ENCODE measurements around the gene UHRF1.
"Not testable (repeated sequence)": the region's sequence is repeated elsewhere in the genome, so short reads cannot be mapped to it uniquely, and the experiment has no call there.

Gene UHRF1

DNA sequence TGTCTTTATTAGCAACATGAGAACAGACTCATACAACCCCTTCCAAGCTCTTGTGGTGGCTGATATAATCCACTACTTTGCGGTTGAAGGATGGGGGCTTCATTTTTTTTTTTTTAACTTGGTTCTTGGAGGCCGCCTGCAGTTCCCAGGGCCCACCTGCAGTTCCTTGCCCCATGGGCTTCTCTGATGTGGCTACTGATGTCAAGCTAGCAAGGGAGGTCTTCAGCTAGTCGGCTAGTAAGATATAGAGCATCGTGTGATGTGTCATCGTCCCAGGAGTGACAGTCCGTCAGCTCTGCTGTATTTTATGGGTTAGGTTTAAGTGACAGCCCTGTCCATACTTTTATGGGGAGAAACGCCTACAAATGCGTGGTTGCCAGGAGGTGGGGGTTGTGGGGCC lies 26.1 kb downstream of the UHRF1 start:
- DNase-seq (ENCODE audit: low read depth, low spot score), result no peak

DNA sequence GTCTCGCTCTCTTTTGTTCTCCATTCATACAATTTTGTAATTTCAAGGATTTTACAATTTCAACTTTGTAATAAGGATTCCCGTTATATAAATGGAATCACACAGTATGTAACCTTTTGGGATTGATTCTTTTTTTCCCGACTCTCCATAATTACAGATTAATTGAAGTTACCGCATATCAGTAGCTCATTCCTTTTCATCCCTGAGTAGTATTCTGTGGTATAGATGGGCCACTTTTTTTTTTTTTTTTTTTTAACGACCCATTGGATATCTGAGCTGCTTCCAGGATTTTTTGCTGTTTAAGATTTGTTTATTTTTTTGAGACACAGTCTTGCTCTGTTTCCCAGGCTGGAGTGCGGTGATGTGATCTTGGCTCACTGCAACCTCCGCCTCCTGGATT lies 27.8 kb downstream of the UHRF1 start:
- DNase-seq (ENCODE audit: low read depth, low spot score), result no peak

DNA sequence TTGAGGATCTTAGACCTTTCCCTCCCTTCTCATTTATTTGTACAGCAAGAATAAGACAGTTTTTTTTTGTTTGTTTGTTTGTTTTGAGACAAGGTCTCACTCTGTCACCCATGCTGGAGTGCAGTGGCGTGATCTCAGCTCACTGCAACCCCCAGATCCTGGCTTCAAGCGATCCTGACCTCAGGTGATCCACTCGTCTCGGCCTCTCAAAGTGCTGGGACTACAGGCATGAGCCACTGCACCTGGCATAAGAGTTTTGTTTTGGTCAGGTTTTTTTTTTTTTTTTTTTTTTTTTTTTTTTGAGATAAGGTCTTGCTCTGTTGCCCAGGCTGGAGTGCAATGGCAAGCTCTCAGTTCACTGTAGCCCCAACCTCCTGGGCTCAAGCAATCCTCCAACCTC lies 29.2 kb downstream of the UHRF1 start:
- DNase-seq (ENCODE audit: low read depth, low spot score), result not testable (repeated sequence)

DNA sequence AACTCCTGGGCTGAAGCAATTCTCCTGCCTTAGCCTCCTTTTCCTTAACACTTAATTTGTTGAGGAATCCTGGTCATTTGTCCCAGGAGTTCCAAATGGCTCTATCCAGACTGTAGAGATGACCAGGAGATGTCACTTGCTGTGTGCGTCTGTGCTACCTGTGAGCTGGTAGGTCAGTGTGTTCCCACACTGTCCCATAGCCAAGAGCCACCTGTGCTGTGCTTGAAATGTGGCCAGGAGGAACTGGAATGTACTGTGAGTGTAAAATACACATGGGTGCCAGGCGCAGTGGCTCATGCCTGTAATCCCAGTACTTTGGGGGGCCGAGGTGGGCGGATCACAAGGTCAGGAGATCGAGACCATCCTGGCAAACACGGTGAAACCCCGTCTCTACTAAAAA lies 30.2 kb downstream of the UHRF1 start:
- no peak for DNase-seq (ENCODE audit: low read depth, low spot score)

DNA sequence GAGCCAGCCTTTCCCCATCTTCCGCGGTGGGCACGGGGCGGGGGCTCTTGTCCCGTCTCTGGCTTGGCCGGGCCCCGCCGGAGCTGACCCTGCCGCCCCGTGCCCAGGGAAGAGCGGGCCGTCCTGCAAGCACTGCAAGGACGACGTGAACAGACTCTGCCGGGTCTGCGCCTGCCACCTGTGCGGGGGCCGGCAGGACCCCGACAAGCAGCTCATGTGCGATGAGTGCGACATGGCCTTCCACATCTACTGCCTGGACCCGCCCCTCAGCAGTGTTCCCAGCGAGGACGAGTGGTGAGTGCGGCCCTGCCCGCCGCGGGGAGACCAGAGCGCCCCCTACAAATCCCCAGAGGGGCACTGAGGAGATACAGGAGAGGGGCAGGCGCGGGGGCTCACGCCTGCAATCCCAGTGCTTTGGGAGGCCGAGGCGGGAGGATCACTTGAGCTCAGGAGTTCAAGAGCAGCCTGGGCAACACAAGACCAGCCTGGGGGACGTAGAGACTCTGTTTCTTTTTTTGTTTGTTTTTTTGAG lies 32.4 kb downstream of the UHRF1 start:
- DNase-seq (ENCODE audit: low read depth, low spot score), result not testable (repeated sequence)

DNA sequence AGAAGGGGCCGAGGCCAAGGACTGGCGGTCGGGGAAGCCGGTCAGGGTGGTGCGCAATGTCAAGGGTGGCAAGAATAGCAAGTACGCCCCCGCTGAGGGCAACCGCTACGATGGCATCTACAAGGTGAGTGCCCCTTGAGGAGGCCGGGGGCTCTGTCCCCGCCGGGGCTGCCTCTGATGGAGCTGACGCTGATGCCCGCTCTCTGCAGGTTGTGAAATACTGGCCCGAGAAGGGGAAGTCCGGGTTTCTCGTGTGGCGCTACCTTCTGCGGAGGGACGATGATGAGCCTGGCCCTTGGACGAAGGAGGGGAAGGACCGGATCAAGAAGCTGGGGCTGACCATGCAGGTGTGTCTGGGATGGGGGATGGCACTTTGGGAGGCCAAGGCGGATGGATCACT lies 41.3 kb downstream of the UHRF1 start:
- DNase-seq (ENCODE audit: low read depth, low spot score), result not testable (repeated sequence)

DNA sequence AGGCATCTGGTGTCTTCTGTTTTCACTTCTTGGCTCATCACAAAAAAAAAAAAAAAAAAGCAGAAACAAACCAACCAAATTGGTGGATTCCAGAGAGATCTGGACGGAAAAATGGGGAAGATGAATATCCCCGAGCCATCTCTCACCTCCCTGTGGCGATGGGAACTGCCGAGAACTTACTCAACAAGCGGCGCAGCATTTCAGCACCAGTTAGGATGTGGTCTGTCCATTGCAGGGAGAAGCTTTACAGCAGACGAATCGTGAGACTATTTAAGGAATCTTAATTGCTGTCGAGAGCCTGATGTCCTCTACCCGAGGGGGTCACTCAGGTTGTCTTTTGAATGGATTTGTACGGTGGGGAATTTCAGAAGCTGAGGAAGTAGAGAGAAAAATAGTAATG lies 42.4 kb downstream of the UHRF1 start:
- DNase-seq (ENCODE audit: low read depth, low spot score), result no peak

DNA sequence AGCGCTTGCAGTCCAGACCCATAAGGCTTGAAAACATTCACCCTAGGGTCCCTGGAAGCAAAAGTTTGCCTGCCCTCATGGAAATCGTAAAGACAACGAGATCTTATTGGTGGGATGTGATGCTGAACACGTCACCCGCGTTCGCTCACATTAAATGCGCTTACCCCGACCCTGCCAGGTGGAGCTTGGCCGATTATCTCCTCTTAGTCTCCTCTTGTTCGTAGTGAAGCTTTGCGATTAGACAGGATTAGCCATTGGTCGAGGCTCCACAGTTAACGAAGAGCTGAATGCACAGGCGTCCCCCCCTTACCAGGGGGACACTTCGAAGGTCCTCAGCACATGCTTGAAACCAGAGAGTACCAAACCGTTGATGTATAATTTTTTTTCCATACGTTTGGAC lies 43.6 kb downstream of the UHRF1 start:
- no peak for DNase-seq (ENCODE audit: low read depth, low spot score)

DNA sequence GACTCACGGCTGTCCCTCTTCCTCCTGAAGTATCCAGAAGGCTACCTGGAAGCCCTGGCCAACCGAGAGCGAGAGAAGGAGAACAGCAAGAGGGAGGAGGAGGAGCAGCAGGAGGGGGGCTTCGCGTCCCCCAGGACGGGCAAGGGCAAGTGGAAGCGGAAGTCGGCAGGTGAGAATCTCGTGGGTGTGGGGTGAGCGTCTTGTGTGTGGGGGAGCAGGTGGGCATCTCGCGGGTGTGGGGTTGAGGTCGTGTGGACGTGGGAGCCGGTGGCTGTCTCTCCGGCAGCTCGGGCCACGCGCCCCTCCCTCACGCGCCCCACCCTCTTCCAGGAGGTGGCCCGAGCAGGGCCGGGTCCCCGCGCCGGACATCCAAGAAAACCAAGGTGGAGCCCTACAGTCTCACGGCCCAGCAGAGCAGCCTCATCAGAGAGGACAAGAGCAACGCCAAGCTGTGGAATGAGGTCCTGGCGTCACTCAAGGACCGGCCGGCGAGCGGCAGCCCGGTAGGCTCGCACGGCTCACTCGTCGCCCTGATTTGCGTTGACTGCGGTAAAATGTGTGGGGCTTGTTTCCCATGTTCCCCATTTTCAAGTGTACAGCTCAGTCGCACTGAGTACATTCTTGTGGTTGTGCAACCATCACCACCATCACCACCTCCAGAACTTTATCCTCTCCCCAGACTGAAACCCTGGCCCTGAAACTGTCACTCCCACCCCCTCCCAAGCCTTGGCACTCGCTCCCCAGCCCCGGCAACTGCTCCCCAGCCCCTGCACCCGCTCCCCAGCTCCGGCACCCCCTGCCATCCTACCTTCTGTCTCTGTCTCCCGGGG lies 45.2 kb downstream of the UHRF1 start:
- DNase-seq (ENCODE audit: low read depth, low spot score), result not testable (repeated sequence)

DNA sequence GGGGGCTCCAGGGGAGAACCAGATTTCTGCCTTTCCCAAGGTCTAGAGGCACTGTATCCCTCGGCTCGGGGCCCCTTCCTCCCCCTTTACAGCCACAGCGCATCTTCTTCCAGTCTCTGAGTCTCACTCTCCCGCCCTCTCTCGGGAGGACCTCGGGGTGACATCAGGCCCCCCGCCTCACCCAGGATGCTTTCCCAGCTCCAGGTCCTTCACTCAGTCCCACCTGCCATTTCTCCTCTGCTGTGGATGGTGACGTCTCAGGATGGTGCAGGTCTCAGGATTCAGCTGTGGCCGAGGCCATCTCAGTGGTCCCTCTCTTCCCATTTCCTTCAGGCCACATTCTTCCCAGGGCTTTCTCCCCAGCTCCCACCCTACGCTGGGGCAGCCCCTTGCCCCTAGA lies 46.0 kb downstream of the UHRF1 start:
- DNase-seq (ENCODE audit: low read depth, low spot score), result no peak

DNA sequence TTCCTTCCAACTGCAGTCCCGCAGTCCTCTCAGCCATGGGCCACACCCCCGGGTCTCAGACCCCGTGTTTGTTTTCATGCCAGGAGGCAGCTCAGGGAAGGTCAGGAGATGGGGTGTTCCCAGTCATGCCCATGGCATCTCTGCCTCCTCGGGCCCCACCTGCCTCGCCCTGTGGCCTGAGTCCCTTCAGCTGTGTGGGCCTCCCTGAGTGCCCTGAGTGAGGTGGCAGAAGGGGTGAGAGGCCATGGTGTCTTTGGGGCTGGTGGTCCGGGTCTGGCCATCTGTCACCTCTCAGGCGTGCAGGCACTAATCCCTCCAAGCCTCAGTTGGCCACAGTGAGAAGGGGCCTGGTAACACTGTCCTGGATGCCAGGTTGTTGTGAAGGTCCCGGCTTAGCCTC lies 48.7 kb downstream of the UHRF1 start:
- DNase-seq (ENCODE audit: low read depth, low spot score), result no peak

DNA sequence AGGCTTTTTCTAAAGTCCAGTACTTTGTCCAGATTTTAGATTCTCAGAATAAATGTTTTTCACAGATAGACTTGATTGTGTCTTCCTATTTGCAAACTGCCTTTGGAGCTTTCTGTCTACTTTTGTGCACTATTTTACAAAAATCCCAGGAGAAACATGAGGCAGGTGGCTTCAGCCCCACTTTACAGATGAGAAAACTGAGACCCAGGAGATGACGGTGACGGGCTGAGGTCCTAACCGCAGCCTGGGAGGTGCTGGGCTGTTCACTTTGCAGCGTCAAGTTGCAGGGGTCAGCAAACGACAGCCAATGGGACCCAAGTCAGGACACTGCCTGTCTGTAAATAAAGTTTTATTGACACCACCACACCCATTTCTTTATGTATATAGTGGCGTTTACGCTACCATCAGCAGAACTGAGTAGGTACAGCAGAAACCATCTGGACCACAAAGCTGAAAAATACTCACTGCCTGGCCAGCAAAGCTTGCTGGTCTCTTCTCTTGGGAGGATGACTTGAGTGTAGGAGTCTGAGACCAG lies 52.9 kb downstream of the UHRF1 start:
- no peak for DNase-seq (ENCODE audit: low read depth, low spot score)

DNA sequence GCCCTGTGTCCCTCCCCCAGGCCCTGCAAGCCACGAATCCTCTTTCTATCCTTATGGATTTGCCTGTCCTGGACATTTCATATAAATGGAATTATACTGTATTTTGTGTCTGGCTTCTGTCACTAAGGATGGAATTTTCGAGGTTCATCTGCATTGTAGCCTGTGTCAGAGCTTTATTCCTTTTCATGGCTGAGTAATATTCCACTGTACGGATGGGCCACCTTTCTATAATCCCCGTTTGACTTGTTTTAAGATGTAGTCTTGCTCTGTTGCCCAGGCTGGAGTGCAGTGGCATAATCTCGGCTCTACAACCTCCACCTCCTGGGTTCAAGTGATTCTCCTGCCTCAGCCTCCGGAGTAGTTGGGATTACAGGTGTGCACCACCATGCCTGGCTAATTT lies 55.8 kb downstream of the UHRF1 start:
- no peak for DNase-seq (ENCODE audit: low read depth, low spot score)

DNA sequence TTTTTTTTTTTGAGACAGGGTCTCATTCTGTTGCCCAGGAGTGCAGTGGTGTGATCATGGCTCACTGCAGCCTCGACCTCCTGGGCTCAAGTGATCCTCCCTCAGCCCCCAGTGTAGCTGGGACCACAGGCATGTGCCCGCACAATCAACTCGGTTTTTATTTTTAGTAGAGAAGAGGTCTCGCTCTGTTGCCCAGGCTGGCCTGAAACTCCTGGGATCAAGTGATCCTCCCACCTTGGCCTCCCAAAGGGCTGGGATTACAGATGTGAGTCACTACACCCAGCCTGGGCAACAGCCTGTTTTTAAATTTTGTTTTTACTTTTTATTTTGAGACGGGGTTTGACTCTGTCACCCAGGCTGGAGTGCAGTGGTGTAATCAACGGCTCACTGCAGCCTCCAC lies 57.3 kb downstream of the UHRF1 start:
- no peak for DNase-seq (ENCODE audit: low read depth, low spot score)

DNA sequence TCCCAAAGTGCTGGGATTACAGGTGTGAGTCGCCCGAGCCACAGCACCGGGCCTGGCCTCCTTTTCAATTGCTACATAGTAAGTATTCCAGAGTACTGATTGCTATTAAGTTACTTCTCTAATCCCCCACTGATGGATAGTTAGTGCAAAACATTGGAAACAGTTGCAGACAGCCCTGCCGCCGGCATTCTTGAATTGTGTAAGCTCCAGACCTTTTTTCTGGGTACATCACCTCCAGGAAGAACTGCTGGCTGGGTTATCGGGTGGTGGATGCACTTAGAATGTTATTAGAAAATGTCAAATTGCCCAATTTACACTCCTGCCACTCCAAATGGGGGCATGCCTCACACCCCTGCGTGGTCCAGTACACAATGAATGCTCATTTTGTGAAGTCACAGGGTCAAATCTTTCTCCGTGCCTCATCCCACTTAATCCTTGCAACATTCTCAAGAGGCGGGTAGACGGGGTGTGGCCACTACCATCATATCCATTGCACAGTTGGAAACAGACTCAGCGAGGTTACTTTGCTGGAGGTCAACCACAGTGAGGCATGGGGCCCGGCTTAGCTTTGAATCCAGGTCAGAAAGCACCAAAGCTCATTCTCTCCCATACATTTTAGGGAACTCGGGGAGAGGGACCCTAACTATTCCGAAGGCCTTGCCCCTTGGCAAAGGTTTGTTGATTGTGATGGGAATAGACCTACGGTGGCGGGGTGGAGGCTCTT lies 58.6 kb downstream of the UHRF1 start:
- DNase-seq (ENCODE audit: low read depth, low spot score), result no peak

DNA sequence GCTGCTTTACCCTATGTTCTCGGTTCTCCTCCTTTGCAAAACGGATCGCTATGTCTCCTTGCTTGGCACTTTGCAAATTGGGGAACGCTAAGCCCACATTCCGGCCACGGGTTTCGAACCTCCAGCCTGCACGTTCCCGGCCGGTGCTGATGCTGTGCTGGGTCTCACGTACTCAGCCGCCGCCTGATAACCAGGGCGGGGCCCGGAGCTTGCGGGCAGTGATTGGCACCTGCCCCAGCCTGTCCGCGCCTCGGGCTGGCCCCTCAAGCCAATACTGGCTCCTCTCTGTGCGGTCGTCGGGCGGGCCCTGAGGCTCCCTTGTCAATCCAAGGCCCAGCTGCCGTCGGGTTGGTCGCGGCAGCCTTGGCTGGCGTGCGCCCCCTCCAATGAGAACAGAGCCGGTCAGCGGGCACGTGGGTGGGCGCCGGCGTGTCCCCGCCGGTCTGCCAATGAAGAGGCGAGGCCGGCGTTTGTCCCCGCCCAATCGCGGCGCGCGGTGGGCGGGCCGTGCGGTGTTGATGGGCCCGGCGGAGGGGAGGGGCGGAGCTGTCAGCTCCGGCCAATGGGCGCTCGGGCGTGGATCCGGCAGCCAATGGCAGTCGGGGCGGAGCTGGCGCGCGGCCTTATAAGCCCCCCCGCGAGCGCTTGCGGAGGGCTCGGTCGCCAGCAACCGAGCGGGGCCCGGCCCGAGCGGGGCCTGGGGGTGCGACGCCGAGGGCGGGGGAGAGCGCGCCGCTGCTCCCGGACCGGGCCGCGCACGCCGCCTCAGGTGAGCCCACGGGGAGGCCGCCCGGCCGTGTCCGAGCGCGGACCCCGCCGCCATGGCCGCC lies 59.4 kb downstream of the UHRF1 start, which contains the start of gene KDM4B:
Gene KDM4B (plus strand): TSS at position 652 of the 830 bp plus-strand sequence. CDS start 63,778 bp downstream, outside the sequence.
- peak; percentile 91 for DNase-seq (ENCODE audit: low read depth, low spot score)

DNA sequence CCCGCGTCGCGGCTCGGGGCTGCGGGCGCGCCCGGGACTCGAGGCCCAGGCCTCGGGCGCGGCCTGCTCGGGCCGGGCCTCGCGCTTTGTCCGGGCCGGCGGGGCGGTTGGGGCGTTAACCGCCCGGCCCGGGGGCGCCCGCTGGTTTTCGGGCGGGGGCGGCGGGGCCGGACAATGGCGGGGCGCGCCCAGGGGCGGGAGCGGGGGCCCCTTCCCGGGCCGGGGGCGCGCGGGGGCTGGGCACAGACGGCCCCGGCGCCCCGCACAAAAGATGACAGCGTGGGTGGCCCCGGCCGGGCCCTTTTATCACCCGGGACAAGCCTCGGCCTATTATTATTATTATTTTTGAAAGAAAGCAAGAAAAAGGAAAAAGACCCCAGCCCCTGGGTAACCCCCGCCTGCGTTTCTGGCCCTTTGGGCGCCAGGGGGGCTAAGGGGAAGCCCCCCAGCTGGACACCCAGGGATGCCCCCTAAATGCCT lies 60.0 kb downstream of the UHRF1 start:
- no peak for DNase-seq (ENCODE audit: low read depth, low spot score)

DNA sequence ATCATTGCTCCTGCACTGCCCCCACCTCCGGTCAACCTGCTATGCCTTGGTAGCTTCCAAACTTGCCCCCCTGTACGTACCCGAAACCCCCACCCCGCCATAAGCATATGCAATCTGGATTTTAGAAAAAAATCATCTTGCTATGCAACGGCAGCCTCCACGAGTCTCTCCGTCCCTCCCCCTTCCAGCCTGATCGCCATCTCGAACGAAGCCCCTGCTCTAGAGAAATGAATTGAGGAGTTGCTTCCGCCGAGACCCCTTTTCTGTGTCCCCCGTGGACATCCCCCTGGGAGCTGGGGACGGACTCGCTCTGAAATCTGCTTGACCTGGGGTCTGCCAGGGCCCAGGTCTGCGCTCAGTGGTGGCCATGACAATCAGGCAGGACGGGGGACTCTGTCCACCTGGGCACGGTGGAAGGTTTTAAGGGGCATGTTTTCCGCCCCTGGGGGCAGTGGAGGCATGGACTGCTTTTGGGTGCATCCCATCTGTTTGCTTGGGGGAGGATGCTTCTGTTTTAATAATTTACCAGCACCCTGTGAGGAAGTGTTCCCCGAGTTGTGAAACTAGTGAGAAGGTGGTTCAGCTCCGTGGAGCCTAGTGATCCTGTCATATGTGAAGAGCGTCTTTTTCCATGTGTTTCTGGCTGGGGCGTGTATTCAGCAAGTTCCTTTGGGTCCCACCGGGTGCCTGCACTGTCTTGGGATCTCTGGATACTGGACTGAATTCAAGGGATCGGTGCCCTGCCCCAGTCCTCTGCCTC lies 60.7 kb downstream of the UHRF1 start:
- DNase-seq (ENCODE audit: low read depth, low spot score), result no peak

DNA sequence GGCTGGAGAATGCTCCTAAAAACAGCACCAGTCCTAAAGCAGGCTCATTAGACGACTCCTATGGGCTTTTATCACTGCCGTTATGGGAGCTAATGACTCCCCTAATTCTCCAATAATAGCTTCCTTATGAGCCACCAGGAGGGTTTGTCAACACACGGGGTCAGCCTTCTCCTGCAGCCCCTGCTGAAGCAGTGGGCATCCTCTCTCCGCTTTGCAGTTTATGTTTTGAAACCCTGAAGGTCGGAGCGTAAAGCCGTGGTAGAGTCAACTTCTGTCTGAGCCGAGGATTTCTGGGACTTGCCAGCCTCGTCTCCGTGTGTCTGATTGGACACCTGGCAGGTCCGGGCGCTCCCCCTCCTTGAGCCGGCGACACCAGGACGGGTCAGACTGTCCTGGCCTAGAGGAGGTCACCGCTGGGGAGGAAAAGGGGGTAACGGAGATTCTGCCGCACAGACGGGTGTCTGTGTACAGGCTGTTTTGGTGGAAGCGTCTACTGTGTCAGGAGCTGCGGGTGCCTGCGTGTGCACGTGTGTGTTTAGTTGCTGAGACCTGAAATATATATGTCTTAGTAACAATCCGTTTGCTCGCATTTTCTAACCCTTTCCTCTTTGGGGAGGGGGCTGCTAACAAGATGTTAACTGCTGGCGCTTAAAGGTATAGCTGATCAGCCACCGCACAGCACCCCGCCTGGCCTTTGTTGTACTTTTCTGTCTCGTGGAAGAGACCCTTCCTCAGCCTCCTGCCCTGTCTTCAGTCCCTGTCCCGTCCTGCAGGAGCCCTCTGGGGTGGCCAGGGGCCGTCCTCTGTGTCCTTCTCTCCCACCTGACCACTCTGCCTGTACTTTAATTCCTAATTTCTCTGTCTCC lies 61.5 kb downstream of the UHRF1 start:
- no peak for DNase-seq (ENCODE audit: low read depth, low spot score)

DNA sequence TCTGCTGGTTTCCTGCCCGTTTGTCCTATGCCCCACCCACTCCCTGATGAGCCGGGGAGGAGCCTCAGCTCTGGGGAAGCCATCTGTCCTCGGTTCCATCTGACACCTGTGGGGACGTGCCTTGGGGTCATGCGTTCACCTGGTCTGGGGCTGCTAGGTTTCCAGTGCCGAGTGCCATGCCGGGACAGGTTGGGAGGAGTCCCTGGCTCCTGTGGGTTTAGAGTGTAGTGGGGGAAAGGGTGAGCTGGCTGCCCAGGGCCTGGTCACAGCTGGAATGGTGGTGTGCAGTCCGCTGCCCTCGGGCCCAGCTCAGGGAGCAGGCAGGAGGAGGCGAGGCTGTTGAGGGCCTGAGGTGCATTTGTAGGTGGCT lies 62.1 kb downstream of the UHRF1 start:
- peak; percentile 35 for DNase-seq (ENCODE audit: low read depth, low spot score)

Data from iPS DF 19.7 (cell line).